Measurements from ENCODE around the gene ITSN1.
"Not testable (repeated sequence)": the region's sequence is repeated elsewhere in the genome, so short reads cannot be mapped to it uniquely, and the experiment has no call there.

DNA sequence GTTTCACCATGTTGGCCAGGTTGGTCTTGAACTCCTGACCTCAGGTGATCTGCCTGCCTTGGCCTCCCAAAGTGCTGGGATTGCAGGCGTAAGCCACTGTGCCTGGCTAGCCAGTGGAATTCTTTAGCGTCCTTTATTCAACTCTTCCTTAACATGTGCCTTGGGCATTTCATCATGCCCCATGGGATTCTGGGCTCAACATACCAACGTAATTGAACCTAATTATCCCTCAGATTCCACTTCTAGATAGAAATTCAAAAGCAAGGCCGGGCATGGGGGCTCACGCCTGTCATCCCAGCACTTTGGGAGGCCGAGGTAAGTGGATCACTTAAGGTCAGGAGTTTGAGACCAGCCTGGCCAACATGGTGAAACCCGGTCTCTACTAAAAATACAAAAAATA, 16.1 kb upstream of the ITSN1 start:
- TF ChIP-seq, protein P1, sequence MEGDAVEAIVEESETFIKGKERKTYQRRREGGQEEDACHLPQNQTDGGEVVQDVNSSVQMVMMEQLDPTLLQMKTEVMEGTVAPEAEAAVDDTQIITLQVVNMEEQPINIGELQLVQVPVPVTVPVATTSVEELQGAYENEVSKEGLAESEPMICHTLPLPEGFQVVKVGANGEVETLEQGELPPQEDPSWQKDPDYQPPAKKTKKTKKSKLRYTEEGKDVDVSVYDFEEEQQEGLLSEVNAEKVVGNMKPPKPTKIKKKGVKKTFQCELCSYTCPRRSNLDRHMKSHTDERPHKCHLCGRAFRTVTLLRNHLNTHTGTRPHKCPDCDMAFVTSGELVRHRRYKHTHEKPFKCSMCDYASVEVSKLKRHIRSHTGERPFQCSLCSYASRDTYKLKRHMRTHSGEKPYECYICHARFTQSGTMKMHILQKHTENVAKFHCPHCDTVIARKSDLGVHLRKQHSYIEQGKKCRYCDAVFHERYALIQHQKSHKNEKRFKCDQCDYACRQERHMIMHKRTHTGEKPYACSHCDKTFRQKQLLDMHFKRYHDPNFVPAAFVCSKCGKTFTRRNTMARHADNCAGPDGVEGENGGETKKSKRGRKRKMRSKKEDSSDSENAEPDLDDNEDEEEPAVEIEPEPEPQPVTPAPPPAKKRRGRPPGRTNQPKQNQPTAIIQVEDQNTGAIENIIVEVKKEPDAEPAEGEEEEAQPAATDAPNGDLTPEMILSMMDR (IDR thresholded peaks at IDR 0.05; ENCODE audit: poor library complexity, severe bottlenecking): not testable (repeated sequence)
- not testable (repeated sequence) for TF ChIP-seq TAF1 (IDR thresholded peaks at IDR 0.05; ENCODE audit: low read depth)
